ENCODE results near the gene AGPAT1. TPM values are rescaled to one million over a fixed set of nuclear protein-coding genes. Genes with fewer than 3 reads are reported as not detected.

The AGPAT1 gene
- total and polyA plus RNA-seq, 2 of the 13 experiments (the other 11 are each of a cell fraction or from before 2014, with no cell fraction given) = 51.3 to 139 TPM

DNA sequence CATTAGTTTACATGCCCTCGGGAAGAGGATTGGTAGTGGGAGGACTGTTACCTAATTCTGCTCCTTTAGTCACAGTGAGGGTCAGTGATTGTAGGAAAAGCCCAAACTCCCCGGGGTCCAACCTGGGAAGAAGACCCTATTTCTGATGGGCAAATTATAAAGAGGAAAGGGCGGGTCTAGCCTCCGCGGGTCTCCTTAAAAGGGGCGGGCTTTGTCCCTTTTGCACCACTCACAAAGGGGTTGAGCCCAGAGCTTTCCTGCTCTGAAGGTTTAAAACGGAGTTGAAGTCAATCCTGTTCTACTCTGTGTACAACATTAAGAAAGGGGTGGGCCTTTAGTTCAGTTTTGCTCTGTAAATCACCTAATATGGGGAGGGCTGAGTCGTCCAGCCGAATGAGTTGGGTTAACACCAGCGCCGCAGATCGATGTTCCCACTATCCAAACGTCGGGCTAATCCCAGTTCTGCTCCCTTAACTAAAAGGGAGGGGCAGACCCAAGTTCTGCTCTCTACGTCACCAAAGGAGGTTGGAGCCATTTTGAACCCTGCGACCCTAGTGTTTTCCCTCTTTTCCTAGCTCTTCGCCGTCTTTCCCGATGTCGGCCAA lies 1.4 kb upstream of the AGPAT1 start (continued):
- no peak for TF ChIP-seq HMG20B (CRISPR knock-in tag; conservative IDR thresholded peaks at IDR 0.05)
- TF ChIP-seq, protein P1, sequence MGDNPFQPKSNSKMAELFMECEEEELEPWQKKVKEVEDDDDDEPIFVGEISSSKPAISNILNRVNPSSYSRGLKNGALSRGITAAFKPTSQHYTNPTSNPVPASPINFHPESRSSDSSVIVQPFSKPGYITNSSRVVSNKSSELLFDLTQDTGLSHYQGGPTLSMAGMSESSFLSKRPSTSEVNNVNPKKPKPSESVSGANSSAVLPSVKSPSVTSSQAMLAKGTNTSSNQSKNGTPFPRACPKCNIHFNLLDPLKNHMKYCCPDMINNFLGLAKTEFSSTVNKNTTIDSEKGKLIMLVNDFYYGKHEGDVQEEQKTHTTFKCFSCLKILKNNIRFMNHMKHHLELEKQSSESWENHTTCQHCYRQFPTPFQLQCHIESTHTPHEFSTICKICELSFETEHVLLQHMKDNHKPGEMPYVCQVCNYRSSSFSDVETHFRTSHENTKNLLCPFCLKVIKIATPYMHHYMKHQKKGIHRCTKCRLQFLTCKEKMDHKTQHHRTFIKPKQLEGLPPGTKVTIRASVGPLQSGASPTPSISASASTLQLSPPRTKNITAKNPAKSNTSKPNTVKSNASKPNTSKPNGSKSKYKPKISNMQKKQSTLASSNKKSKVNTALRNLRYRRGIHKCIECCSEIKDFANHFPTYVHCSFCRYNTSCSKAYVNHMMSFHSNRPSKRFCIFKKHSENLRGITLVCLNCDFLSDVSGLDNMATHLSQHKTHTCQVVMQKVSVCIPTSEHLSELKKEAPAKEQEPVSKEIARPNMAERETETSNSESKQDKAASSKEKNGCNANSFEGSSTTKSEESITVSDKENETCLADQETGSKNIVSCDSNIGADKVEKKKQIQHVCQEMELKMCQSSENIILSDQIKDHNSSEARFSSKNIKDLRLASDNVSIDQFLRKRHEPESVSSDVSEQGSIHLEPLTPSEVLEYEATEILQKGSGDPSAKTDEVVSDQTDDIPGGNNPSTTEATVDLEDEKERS (CRISPR knock-in tag; IDR thresholded peaks at IDR 0.05) = no peak; the same call in 1 of the 2 replicates
- TF ChIP-seq, protein P2, sequence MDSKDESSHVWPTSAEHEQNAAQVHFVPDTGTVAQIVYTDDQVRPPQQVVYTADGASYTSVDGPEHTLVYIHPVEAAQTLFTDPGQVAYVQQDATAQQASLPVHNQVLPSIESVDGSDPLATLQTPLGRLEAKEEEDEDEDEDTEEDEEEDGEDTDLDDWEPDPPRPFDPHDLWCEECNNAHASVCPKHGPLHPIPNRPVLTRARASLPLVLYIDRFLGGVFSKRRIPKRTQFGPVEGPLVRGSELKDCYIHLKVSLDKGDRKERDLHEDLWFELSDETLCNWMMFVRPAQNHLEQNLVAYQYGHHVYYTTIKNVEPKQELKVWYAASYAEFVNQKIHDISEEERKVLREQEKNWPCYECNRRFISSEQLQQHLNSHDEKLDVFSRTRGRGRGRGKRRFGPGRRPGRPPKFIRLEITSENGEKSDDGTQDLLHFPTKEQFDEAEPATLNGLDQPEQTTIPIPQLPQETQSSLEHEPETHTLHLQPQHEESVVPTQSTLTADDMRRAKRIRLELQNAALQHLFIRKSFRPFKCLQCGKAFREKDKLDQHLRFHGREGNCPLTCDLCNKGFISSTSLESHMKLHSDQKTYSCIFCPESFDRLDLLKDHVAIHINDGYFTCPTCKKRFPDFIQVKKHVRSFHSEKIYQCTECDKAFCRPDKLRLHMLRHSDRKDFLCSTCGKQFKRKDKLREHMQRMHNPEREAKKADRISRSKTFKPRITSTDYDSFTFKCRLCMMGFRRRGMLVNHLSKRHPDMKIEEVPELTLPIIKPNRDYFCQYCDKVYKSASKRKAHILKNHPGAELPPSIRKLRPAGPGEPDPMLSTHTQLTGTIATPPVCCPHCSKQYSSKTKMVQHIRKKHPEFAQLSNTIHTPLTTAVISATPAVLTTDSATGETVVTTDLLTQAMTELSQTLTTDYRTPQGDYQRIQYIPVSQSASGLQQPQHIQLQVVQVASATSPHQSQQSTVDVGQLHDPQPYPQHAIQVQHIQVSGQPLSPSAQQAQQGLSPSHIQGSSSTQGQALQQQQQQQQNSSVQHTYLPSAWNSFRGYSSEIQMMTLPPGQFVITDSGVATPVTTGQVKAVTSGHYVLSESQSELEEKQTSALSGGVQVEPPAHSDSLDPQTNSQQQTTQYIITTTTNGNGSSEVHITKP (CRISPR knock-in tag; IDR thresholded peaks at IDR 0.05; ENCODE audit: low read depth) = no peak
- no peak for TF ChIP-seq ZNF773 (CRISPR knock-in tag; IDR thresholded peaks at IDR 0.05; ENCODE audit: borderline replicate concordance)
- no peak for TF ChIP-seq NFRKB (IDR thresholded peaks at IDR 0.05)
- TF ChIP-seq, protein P3, sequence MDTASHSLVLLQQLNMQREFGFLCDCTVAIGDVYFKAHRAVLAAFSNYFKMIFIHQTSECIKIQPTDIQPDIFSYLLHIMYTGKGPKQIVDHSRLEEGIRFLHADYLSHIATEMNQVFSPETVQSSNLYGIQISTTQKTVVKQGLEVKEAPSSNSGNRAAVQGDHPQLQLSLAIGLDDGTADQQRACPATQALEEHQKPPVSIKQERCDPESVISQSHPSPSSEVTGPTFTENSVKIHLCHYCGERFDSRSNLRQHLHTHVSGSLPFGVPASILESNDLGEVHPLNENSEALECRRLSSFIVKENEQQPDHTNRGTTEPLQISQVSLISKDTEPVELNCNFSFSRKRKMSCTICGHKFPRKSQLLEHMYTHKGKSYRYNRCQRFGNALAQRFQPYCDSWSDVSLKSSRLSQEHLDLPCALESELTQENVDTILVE (CRISPR knock-in tag; IDR thresholded peaks at IDR 0.05) = 0 out of 2 replicates have a peak, but pooled peaks have one; percentile 21
- peak; percentile 64; the same call in 1 of the 2 replicates for TF ChIP-seq ZNF556 (CRISPR knock-in tag; IDR thresholded peaks at IDR 0.05; ENCODE audit: borderline replicate concordance)
- TF ChIP-seq EZH2 (conservative IDR thresholded peaks at IDR 0.05; ENCODE audit: low read depth, low read length) = no peak
- no peak for TF ChIP-seq ZNF10 (CRISPR knock-in tag; IDR thresholded peaks at IDR 0.05; ENCODE audit: borderline replicate concordance, low read depth)
- no peak for TF ChIP-seq ZSCAN30 (CRISPR knock-in tag; IDR thresholded peaks at IDR 0.05)
- 0 out of 2 replicates have a peak, but pooled peaks have one; percentile 48 for TF ChIP-seq IRX3 (CRISPR knock-in tag; IDR thresholded peaks at IDR 0.05; ENCODE audit: borderline replicate concordance, low read depth)
- no peak for TF ChIP-seq NFKB2 (CRISPR knock-in tag; IDR thresholded peaks at IDR 0.05; ENCODE audit: borderline replicate concordance)
- no peak for TF ChIP-seq KMT2B (CRISPR knock-in tag; IDR thresholded peaks at IDR 0.05)
- TF ChIP-seq ELF1 (CRISPR knock-in tag; IDR thresholded peaks at IDR 0.05) = no peak
- 0 out of 2 replicates have a peak, but pooled peaks have one; percentile 18 for TF ChIP-seq NR2F6 (IDR thresholded peaks at IDR 0.05)
- TF ChIP-seq NR2F6 (CRISPR knock-in tag; IDR thresholded peaks at IDR 0.05) = peak; percentile 51; the same call in 1 of the 2 replicates
- peak; percentile 29; the same call in 1 of the 2 replicates for TF ChIP-seq ZKSCAN8 (CRISPR knock-in tag; IDR thresholded peaks at IDR 0.05; ENCODE audit: borderline replicate concordance)
- TF ChIP-seq FOXP1 (IDR thresholded peaks at IDR 0.05) = no peak
- no peak for TF ChIP-seq FOXP1 (CRISPR knock-in tag; IDR thresholded peaks at IDR 0.05)
- TF ChIP-seq ZNF138 (CRISPR knock-in tag; IDR thresholded peaks at IDR 0.05; ENCODE audit: low read depth) = no peak
- TF ChIP-seq MEIS2 (CRISPR knock-in tag; IDR thresholded peaks at IDR 0.05) = no peak
- no peak for TF ChIP-seq ZNF562 (CRISPR knock-in tag; IDR thresholded peaks at IDR 0.05; ENCODE audit: borderline replicate concordance)
